HL-60/S4 (cell line): ENCODE measurements around the gene MYO6.

Experiments
- in situ Hi-C: fragments of 300-500 bp; cut with MboI; formaldehyde crosslinking; loops from 2 replicates; pipeline ENCODE4 v1.14.3; 2022; ENCODE audit warnings: low sequenced_read_pairs

The MYO6 gene

DNA sequence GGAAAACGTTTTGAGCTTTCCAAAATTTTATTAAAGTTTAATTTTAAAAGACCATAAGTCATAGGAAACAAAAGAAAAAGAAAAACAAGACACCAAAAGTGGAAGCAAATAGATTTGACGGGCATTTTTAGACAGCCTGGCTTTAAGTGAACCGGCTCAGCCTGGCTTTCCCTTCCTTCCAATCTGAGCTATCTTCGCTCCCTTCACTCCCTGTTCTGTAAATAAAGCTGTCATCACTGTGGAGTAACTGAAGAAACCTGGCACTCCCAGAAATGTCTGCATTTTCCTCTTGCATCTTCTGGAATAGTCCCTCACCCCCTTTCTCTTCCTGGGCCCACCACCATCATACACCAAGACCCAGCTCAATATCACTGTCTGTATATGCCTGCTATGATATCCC, 191.5 kb downstream of the MYO6 start:
- in situ Hi-C loops: no loop called here

DNA sequence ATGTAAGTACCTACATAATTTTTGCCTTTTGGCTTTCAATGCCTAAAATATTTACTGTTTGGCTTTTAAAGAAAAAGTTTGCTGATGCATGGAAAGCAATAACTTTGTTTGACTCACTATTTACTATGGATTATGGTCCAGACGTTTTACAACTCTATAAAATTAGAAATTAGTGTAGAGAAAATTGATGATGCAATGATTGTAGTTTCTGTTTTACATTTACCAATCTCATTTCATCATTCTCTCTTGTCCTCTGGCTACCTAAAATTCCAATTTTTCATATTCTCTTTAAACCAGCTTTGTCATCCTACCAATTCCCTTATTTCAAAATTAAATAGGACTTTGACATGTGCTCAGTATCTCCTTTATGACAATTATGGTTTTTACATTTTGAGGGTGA, 192.5 kb downstream of the MYO6 start:
- in situ Hi-C loops: no loop called here

DNA sequence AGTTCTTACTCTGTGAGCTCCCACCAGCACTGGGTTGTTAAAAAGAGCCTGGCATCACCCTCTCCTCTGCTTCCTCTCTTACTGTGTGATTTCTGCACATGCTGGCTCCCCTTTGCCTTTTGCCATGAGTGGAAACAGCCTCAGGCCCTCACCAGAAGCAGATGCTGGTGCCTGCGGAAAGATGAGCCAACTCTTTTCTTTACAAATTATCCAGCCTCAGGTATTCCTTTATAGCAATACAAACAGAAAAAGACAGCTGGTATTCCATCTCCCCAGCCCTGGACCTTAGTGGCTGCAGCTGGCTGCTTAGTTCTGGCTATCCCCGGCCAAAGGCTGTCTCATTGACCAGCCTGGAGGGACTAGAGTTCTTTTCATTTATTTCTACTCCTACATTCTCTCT, 194.3 kb downstream of the MYO6 start:
- in situ Hi-C loops: no loop called here

GRCh38 chr6:75946146-75946831, 197.2 kb downstream of the MYO6 start:
- in situ Hi-C loops: no loop called here

- in situ Hi-C loops: no loop called here
These were observed 198.9 kb downstream of the MYO6 start for GRCh38 chr6:75947935-75948334.

GRCh38 chr6:75952128-75952527, 203.1 kb downstream of the MYO6 start:
- in situ Hi-C loops: no loop called here

GRCh38 chr6:75963569-75963968, 214.5 kb downstream of the MYO6 start:
- in situ Hi-C loops: no loop called here

DNA sequence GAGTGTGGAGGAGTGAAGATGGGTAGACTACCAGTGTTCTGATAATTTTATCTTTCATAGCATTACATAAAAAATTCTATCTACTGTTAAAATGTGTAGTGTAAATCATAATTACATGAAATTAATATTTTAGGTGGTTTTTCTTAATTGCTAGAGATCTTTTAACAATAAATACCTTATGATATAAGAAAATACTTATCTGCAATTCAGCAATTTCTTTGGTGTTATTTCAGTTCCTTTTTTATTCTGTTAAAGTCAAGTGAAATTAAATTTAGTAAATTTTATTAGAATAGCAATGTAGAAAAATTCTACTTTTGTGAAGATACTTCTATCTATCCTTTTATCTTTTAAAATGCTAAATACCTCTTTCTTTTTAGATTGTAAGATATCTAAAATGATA, 219.1 kb downstream of the MYO6 start:
- in situ Hi-C loops: no loop called here
